Measurements from ENCODE around the gene SLC23A2.
"Not testable (repeated sequence)": the region's sequence is repeated elsewhere in the genome, so short reads cannot be mapped to it uniquely, and the experiment has no call there.

SLC23A2 gene

DNA sequence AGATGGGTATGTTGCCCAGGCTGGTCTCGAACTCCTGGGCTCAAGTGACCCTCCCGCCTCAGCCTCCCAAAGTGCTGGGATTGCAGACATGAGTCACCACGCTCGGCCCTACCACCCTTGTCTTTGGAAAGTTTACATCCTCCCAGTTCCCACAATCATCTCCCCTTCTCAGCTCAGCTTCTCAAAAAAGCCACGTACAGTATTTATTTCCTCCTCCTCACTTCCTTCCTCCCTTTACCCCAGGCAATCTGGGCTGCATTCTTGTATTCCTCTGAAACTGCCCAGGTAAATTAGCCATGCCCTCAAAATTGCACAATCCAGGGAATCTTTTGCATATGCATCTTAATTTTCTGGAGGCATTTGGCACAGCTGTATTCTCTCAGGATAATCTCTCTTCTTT, 7.4 kb upstream of the SLC23A2 start:
- no peak for DNase-seq (ENCODE audit: low read depth)

DNA sequence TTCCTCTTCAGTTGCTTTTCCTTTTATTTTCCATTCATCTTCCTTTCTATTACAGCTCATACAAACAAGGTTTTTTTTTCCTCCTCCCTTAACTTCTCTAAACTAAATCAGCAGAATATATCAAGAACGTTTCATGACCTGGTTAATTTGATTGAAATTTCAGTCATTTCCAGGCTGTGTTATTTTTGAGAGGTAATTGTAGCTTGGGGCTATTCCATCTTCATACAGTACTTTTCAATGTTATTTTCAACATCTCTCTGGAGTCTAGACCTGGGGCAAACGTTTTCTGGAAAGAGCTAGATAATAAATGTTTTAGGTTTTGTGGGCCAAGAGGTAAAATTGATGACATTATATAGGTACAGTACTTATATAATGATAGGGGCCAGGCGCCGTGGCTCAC, 4.0 kb upstream of the SLC23A2 start:
- no peak for DNase-seq (ENCODE audit: low read depth)

DNA sequence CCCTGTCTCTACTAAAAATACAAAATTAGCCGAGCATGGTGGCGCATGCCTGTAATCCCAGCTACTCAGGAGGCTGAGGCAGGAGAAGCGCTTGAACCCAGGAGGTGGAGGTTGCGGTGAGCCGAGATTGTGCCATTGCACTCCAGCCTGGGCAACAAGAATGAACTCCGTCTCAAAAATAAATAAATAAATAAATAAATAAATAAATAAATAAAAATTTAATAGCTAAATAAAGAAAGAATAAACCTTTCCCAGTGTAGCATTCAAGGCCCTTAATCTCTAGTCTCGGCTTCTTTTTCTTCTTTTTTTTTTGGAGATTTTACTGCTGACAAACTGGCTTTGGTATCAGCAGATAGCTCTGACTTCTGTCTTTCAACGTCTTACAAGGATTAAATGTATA, 3.5 kb upstream of the SLC23A2 start:
- DNase-seq (ENCODE audit: low read depth), result not testable (repeated sequence)

DNA sequence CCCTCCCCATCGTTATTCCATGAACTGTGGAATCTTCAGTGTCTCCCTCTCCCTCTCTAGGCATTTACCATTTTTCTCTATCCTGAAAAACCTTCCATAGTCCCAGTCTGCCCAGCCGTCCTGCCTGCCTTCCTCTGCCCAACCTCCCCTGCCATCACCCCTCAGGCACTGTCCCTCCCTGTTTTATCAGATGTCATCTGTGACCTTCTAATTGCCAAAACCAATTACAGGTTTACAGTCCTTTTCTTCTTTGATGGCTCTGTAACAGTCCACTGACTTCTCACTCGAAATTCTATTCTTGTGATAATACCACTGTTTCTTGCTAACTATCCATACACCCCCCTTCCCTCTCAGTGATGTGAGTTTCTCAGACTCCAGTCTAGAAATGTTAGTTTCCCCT, 2.3 kb upstream of the SLC23A2 start:
- DNase-seq (ENCODE audit: low read depth), result no peak

DNA sequence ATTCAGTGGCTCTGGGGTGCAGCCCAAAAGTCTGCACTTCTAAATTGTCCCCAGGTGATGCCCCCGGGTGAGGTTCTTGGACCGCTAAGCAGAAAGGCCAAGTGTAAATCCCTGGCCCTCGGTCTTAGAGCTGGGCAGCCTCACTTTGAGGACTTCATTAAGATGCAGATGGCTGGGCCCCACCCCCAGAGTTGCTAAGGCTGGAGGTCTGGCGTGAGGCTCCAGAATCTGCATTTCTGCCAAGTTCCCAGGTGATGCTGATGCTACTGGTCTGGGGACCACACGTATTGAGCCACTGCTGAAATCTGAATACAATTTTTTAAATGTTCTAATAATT, 735 bp upstream of the SLC23A2 start:
- DNase-seq (ENCODE audit: low read depth), result no peak

DNA sequence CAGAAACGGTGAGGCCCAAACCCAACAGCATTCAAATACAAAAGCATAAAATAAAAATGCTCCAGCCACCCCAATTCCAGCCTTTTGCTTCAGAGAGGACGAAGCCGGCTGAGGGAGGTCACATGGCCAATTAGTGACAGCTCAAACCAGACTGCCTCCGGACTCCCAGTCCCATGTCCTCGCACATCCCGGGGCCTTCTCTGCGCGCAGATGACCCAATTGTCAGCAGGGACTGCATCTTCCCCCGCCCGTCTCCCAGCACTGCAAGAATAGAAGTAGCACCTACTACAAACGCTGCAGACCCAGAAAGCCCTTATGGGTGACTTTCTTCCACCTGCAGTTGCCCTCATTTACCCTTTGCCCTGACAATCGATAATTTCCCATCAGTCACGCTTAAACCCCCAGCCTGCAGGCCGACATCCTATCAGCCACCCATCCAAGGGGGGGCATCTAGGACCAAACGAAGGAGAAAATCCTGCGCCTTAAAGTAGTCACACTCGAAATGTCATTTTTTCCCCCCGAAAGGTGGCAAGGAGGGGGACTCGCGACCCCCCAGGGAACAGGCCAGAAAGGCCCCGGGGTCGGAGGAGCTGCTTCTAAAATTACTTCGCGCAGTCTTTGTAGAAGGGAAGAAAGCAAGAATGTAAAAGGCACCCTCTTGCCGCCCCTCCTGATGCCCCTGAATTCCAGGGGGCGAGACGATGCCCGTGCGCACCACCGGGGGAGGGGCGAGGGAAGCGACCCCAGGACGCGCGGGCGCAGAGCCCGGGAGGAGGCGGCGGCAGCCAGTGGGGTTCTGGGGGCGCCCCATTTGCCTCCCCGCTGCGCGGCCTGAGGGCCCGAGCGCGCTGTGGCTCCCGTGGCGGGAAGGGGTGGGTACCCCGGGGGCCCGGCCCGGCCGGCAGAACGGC, 792 bp downstream of the SLC23A2 start:
- no peak for DNase-seq (ENCODE audit: low read depth)

DNA sequence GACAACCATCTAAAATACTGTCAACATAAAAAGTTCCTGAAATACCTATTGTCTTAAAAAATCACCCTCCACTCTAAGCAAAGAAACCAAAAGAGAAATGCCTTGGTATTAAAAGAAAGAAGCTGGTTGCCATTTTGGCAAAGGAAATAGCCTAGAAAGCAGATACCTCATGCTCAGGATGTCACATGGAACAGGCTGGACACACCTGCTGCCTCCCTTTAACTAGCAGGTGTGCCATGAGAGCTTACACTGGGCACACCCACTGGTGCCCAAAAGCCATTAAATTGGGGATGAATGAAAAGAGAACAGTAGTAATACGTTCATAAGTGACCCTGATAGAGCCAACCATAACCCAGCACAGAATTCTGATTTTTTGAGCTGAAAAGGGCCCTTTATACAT, 1.5 kb downstream of the SLC23A2 start:
- no peak for DNase-seq (ENCODE audit: low read depth)

DNA sequence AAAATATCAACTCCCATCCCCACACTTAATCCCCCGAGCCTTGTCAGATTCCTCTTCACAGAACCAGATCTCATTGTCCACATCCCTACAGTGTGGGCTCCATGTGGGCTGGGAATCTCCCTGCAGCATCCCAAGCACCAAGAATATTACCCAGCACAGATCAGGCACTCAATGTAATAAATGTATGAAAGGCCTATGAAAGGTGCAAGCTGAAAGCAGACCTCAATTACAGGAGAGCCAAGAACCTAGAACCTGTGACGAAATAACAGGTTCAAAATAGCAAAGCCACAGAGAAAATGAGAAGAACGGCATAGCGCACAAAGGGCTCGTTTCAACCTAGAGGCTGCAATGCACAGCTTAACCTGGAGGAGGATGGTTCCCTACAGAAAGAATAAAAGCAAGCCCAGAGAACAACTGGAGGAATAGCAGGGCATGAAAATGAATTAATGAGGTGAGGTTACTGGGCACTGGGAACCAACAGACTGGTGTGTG, 3.1 kb downstream of the SLC23A2 start:
- DNase-seq (ENCODE audit: low read depth), result no peak

DNA sequence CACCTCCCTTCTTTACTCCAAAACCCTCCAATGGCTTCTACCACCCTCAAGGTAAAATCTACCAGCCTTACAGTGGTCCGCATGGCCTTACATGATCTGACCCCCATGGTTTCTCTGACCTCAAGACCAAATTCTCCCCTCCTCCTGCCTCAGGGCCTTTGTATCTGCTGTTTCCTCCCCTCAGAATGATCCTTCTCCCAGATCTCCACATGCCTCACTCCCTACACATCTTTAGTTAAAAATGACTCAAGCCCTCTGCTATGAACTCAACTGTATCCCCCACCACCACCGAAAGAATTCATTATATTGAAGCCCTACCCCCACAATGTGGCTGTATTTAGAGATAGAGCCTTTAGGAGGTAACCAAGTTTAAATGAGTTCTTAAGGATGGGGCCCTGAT, 4.1 kb downstream of the SLC23A2 start:
- no peak for DNase-seq (ENCODE audit: low read depth)

DNA sequence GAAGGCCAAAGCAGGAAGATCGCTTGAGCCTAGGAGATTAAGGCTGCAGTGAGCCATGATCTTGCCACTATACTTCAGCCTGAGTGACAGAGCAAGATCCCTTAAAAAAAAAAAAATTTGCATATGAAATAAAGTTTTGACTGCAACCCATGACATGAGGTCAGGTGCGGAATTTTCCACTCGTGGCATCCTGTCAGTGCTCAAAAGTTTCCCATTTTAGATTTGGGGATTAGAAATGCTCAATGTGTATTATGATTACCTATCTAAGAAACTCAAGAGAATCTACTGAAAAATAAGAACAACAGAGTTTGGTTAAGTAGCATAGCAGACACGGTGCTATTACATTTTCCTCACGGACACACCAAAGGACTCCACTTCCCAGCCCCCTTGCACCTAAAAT, 11.7 kb downstream of the SLC23A2 start:
- DNase-seq (ENCODE audit: low read depth), result no peak

DNA sequence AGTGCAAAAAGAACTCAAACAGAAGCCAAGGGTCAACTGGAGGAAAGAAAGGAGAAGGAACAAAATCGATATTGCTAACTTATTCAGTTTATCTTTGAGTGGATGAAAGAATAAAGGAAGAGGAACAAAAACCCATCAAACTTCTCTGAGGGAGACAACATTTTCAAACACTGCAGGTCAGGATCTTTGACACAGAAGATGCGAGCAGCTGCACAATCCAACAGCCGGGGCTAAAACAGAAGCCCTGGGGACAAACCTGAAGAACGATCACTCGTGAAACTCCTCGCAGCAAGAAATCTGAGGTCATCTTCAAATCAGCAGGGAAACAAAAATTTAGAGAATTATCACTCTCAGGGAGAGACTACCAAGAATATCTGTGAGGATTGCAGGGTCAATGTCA, 14.2 kb downstream of the SLC23A2 start:
- no peak for DNase-seq (ENCODE audit: low read depth)

DNA sequence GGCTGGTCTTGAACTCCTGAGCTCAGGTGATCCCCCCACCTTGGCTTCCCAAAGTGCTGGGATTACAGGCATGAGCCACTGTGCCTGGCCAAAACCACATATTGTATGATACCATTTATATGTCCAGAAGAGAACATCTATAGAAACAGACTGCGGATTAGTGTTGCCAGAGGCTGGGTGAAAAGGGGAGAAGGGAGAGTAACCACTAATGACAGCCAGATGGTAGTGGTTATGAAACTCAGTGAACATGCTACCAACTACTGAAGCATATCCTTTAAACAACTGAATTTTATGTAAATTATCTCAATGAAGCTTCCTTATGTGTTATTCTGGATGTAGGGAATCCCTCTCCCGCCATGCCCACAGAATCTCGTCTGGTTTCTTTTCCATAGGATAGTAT, 15.7 kb downstream of the SLC23A2 start:
- DNase-seq (ENCODE audit: low read depth), result no peak

DNA sequence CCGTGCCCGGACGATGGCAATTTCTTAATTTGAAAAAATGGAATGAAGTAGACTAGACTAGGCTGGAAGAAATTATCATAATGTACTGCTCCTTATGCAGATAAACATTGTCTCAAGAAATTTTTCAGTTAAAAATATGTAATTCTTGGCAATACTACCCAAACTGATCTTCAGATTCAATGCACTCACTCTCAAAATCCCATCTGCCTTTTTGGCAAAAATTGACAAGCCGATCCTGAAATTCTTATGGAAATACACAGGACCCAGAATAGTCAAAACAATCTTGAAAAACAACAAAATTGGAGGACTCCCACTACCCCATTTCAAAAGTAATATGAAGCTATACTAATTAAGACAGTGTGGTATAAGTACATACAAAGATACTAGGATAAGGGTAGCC, 19.0 kb downstream of the SLC23A2 start:
- no peak for DNase-seq (ENCODE audit: low read depth)

DNA sequence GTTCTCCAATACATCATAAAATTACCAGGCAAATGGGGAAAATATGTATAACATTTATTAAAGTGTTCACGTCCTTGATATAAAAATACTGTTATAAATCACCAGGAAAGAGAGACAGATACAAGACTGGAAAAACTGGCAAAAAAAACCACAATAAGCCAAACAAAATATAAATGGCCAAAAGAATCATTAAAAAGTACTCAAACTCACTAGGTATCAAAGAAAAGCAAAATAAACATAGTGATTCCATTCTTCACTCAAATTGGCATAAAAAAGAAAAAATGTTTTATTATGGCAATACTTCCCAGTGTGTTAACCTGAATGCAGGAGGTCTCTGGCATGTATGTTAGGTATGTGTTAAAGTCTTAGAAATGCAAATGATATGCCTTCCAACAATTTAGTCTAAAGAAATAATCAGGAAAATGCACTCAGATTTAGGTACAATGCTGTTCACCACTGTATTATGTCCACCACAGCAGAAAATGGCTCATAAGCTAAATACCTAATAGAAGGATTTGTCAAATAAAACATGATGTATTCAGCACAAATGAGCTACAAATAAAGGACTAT, 21.4 kb downstream of the SLC23A2 start:
- no peak for DNase-seq (ENCODE audit: low read depth)

DNA sequence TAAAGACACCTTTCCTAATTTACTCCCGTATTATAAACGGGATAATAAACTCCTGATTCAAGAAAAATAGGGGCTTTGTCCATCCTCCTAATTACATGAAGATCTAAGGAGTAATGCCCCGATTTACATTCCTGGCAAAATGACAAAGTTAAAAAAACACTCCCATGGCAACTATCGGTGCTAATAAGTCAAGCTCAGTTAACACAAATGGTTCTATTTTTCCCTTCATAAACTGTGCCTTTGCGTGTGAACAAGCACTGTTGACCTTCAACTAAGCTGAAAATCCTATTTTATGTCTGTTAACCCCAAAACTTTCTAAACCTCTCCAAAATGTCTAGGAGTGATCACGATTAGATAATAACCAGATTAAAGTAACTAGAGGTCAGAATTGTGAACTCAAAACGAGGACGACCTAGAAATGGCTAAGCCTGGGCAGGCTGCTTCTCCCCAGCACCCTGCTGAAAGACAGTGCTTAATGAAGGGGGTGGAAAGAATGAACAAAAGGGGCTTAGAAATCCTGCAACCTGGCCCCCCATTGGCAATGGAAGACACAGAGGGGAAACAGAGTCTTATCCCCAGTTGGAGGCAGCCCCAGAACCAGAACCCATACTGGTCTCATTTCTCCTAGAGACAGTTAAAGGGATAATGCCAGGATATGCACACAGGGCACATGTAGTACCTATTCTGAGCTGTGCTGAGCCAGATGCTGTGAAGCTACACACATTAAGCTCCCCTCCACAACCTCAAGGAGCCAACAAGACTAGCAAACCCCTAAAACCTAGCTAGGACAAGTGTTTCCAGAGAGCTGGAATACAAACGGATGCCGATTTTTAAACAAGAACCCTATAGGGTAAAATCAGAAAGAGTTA, 23.0 kb downstream of the SLC23A2 start:
- DNase-seq (ENCODE audit: low read depth), result no peak

DNA sequence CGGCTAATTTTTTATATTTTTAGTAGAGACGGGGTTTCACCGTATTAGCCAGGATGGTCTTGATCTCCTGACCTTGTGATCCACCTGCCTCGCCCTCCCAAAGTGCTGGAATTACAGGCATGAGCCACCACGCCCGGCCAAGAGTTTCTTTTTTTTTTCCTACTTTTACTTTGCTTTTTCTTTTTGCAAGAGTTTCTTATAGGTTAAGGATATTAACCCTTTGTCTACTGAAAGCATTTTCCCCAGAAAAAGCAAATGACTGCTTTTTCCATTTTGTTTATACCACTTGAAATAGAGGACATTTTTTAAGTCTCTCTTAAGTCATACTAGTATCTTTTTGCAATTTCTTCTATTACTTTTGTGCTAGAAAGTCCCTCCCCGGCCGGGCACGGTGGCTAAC, 25.3 kb downstream of the SLC23A2 start:
- DNase-seq (ENCODE audit: low read depth), result not testable (repeated sequence)

DNA sequence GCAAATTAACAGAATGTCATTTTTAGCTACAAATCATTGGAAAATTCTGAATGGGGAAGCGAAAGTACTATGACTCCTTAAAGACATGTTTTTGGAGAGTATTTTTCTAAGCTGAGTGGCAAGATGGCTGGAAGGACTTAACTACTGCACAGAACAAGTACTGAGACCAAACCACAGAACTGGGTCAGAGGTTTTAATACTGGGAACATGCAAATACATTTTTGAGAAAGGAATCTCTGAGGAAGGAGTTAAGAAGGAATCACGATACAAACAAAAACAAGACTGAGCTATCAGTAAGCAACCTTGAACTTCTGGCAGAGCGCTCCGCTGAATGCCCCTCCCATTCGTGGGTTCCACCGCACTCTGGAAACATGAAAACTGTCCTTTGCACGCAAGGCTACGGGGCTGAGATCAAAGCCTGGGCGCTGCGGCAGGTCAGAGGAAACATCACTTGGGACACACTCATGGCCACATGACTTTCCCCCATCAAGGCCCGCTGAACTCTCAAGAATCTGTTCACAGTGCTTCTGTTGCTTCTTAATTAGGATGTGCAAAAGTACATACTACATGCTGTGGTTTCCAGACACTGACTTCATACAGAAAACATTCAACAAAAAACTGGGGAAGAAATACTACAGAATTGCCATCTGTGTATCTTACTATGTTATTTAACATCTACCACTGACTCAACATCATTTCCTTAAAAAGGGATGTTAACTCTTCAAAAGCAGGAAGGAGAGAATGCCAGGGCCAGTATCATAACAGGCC, 27.8 kb downstream of the SLC23A2 start:
- DNase-seq (ENCODE audit: low read depth), result no peak

DNA sequence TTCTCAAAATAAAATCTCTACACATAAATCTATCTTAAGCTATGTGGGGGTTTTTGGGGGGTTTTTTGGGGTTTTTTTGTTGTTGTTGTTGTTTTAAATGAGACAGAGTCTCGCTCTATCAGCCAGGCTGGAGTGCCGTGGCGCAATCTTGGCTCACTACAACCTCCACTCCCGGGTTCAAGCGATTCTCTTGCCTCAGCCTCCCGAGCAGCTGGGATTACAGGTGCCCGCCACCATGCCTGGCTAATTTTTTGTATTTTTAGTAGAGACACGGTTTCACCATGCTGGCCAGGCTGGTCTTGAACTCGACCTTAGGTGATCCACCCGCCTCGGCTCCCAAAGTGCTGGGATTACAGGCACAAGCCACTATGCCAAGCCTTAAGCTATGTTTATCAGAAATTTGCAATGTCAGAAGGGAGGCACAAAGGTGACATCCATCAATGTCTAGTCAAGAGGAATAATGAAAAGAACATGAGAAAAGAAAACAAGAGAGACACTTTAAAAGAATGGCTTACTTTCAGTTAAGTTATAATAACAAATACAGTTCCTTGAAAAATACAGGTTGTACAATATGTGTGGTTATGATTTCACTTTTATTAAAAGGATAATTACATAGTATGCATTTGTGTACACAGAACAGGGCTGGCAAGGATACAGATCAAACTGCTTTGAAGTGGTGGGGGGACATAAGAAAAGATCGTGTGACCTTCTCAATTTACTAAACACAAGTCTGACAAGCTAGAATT, 28.6 kb downstream of the SLC23A2 start:
- DNase-seq (ENCODE audit: low read depth), result no peak

DNA sequence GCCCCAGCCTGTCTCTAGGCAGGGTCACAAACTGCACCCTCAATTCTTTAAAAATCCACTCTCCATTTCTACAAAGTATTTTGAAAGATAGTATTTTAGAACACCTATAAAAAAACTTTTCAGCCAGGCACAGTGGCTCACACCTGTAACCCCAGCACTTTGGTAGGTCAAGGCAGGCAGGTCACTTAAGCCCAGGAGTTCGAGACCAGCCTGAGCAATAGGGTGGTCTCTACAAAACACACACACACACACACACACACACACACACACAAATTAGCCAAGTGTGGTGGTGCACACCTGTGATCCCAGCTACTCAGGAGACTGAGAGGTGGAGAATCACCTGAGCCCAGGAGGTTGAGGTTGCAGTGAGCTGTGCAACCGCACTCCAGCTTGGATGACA, 30.2 kb downstream of the SLC23A2 start:
- DNase-seq (ENCODE audit: low read depth), result no peak

DNA sequence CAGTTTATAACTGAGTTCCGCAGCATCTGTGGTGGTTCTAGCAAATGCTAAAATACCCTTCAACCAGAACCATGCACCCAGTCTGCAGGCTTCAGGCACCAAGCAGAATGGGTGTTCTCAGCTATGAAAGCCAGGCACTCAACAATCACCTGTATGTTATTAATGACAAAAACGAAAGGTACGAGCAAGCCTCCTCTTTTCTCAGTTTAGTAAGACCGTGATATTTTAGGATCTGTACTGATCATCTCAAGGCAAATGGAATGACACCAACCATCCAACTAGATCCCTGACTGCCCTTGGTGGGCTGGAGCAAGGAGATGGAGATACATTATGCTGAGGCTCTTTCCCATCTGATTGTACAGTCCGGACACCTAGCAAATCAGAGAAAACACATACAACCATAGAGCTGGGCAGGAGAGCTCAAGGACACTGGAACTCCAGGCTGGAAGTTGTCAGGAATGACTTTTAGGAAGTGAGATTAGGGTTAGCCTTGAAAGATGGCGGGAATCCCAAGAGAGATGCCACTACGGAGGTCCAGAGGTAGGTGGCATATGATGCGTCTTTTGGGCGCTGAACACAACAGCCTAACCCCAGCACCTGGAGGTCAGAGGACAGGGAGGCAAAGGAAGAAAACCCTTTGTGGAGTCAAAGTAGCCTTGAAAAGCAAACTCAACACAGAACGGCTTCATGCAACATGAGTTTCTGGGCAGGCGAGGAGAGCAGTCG, 33.4 kb downstream of the SLC23A2 start:
- DNase-seq (ENCODE audit: low read depth), result no peak

Data from stimulated activated CD8-positive, alpha-beta memory T cell treated with anti-CD3 and anti-CD28 coated beads, Interleukin-15, amount 100 ng/mL, for 24 hours (primary cell).